ENCODE data around the gene DYRK3.
A peak's percentile ranks its signal among the peaks of the same experiment; 100 is the strongest.
"Not testable (repeated sequence)": the region's sequence is repeated elsewhere in the genome, so short reads cannot be mapped to it uniquely, and the experiment has no call there.

The DYRK3 gene

GRCh38 chr1:206635080-206635977, at the start of gene DYRK3:
Gene DYRK3 (plus strand): TSS chr1:206635536. CDS start chr1:206635704, 168 bp downstream.
- peak; percentile 71 to 81 (median 76) for DNase-seq

DNA sequence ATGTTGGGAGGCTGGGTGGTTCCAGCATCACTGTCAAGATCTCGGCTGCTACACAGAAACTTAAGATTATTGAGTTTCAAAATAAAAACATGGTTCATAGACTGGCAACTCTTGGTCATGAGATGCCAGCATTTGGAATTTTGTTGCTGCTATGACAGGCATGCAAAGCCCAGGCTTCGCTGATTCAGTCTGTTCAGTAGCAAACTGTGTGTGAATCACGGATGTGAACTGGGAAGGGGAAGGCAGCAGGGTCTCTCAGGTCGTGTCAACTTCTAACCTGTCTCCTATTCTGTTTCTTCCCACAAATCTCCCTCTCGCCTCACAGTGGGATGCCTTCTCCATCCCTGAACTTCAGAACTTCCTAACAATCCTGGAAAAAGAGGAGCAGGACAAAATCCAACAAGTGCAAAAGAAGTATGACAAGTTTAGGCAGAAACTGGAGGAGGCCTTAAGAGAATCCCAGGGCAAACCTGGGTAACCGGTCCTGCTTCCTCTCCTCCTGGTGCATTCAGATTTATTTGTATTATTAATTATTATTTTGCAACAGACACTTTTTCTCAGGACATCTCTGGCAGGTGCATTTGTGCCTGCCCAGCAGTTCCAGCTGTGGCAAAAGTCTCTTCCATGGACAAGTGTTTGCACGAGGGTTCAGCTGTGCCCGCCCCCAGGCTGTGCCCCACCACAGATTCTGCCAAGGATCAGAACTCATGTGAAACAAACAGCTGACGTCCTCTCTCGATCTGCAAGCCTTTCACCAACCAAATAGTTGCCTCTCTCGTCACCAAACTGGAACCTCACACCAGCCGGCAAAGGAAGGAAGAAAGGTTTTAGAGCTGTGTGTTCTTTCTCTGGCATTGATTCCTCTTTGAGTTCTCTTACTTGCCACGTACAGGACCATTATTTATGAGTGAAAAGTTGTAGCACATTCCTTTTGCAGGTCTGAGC, 48.6 kb upstream of the DYRK3 start:
- no peak for DNase-seq

DNA sequence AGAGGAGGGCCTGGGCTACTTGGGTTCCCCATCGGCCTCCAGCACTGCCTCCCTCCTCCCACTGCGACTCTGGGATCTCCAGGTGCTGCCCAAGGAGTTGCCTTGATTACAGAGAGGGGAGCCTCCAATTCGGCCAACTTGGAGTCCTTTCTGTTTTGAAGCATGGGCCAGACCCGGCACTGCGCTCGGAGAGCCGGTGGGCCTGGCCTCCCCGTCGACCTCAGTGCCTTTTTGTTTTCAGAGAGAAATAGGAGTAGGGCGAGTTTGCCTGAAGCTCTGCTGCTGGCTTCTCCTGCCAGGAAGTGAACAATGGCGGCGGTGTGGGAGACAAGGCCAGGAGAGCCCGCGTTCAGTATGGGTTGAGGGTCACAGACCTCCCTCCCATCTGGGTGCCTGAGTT, 47.4 kb upstream of the DYRK3 start:
- no peak for DNase-seq

GRCh38 chr1:206588492-206588891, 46.8 kb upstream of the DYRK3 start:
- no peak for DNase-seq

GRCh38 chr1:206589206-206589605, 46.1 kb upstream of the DYRK3 start:
- no peak for DNase-seq

GRCh38 chr1:206590025-206590758, 45.1 kb upstream of the DYRK3 start:
- peak; percentile 22 to 37 (median 32) for DNase-seq

- DNase-seq, result no peak
Observed at GRCh38 chr1:206591226-206591625, 44.1 kb upstream of the DYRK3 start.

DNA sequence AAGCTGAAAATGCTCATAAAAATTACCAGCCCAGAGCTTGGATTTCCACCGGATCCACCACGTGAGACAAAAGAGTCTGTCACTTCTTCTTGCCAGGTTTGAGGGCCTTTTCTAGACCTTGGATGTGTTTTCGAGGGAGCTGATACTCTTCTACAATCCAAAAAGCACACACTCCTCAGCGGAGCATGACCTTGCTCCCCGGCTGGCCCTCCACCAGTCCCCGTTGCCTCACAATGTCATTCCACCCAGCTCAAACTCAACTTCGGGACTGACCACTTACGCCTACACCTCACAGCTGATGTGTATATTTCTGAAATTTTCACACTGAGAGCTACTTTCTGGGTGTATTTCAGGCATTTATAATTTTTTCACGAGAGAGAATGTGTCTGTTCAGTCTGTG, 43.6 kb upstream of the DYRK3 start:
- no peak for DNase-seq

DNA sequence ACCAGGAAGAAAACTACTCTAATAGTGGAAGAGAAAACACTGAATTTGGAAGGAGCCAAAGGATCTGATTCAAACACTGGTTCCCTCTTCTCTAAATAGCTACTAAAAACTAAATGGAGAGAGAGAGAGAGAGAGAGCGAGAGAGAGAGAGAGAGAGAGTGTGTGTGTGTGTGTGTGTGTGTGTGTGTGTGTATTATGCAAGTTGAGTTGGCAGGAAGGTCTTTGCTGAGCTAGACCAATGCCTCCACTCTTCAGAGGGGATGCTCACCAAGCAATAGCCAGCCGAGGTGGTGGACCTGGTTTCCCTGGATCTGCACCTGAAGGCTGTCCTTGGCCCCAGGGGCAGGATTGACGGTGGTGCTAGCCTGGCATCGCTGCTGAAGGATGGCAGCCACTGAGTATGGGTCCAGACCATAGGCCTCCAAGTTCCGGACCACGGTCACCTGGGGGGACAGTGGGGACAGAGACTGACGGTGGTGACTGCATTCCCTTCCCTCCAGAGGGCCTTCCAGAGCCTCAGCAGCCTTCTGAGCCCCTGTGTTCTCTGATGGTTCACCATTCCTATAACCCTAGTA, 41.9 kb upstream of the DYRK3 start:
- DNase-seq, result no peak

DNA sequence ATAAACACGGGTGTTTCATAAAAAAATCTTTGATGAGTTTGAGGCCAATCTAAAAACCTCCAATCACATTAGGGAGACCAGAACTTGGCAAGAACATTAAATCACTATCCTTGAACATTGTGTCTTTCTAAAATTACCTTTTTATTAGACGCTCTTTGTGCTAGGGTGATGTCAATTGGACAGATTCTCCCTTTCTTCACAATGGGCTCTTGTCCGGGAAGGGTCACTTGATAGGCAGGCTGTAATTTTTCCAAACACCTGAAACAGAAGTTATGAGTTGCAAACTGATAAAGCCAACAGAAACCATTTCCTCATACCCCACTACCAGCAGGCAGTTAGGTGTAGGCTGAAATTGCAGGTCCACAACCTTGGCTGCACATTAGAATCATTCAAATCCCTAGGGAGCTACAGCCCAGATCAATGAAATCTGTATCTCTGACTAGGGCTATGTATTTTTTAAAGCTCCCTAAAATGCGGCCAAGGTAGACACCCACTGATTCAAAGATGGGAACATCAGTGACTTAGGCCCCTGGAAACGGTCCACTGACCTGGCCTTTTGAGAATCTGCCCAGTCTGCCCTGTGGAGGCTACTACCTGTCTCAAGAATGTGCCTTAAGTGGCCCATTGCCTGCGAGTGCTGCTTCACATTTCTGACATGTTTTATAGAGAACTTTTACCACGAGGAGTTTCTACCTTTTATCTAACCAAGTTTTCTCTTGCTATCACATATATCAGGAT, 39.6 kb upstream of the DYRK3 start:
- DNase-seq, result no peak

- DNase-seq, result no peak
Observed at GRCh38 chr1:206596319-206596666, 39.0 kb upstream of the DYRK3 start.

DNA sequence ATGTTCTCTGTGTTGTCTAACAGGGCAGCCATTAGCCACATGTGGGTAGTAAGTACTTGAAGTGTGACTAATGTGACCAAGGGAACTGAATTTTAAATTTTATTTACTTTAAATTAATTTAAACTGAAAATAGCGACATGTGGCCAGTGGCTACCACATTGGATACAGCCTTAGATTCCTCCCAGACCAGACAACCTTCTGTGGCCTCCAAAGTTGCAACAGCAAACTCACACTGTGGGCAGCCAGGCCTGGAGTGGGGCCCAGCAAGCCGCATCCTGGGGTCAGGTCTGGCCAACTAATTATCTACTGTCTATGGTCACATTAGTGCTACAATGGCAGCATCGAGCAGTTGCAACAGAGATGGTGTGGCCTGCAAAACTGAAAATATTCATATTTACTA, 34.8 kb upstream of the DYRK3 start:
- no peak for DNase-seq

- DNase-seq, result no peak
Observed at GRCh38 chr1:206604861-206605260, 30.5 kb upstream of the DYRK3 start.

DNA sequence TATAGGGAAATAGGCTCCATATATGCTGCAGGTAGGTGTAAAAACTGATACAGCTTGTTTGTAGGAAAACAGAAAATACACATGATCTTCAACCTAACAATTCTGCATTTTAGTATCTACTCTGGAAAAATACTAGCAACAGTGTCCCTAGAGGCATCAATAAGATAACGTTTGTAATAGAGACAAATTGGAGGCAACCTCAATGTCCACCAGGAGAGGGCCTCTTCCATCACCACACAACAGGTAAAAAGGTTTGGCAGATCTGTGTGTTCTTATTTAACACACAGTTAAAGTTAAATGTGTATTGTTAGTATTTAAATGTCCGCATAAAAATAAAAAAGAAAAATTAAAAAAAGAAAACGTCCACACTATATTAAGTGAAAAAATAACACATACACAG, 28.5 kb upstream of the DYRK3 start:
- no peak for DNase-seq

DNA sequence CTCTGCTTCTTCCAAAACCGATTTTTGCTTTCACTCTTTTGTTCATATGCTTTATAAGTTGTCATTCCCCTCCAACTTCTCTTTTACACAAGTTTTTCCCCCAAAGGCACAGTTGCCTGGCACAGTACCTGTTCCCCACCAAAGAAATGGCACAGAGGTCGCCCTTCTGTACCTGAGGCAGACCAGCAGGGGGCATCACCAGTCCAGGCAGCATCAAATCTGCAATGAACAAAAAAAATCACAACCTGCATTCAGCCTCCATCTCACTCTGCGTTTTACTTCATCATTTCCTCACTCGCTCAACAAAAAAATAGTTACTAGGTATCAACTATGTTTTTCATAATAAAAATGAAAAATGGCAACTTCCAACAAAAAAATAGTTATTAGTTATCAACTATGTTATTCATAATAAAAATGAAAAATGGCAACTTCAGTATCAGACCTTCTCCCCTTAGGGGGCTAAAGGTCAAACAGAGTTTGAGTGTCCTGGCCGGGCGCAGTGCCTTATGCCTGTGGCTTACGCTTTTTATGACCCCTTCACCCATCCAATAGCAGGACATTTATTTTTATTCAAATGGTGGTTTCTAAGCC, 27.1 kb upstream of the DYRK3 start:
- peak; percentile 13 to 42 (median 23) for DNase-seq

DNA sequence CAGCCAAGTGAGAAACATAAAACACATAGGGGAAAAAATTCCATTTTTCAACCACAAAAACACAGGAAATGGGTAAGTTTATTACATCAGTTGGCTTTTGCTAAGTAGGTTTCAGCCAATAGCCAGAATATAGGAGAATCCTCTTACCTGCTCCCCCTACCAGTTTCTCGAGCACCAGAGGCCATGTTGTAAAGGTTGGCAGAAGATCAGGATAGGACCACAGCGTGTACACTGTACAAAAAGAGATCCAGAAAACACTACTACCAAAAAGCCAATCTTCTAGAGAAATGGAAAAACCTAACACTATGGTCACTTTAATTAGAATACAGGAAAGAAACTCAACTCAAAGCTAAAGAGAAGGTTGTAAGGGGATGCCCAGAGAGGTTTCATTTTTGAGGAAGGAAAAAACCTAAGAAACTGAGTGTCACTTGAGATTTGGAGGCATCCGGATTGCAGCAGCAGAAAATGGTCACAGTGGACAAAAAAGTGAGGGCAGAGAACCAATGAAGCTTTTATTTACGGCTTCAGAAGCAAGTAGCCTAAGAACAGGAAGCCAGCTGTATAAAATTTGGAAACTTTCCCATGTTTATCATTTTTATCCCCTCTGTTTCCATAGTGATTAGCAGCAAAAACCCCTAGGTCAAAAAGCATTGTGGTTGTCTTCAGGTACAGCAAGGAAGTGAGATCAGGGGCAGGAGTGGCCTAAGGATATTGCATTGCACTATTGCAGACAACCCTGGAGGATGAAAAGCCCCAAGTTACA, 25.9 kb upstream of the DYRK3 start:
- DNase-seq, result no peak

DNA sequence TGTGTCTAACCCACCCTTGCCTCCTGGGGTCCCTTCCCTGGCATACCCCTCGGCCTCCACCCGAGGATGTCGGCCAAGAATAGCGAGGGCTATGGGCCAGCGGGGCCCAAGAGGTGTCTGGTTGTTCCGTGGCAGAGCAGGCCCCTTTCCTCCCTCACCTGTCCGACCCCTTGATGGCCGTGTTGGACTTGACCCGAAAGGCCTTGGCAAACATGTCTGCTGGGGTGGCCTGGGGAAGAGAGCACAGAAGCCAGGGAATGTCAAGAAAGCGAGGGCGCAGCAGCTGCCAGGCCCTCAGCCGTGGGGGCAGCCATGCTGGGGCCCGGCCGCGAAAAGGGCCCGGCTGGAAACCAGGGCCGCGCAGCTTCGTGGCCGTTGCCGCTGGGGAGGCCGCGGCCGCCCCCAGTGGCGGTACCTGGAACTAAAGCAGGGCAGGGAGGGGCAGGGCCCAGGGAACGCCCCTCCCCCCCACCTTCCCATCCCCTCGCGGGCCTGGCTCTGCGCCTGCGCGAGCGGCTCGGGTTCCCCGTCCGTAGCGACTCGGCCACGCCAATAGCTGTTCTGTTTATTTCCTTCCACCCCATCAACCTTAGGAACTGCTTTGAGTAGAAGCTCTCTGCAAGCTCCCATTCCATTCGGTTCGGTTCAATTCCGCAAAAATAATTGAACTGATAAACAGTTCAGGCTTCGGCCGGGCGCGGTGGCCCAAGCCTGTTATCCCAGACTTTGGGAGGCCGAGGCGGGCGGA, 23.0 kb upstream of the DYRK3 start, which contains the start of gene EIF2D:
EIF2D (minus strand) TSS at position 337 of the 748 bp plus-strand sequence; CDS start at position 214, 123 bp downstream.
- peak; percentile 89 to 94 (median 92) for DNase-seq

- not testable (repeated sequence) for DNase-seq
Observed at GRCh38 chr1:206626396-206626795, 8.9 kb upstream of the DYRK3 start.

DNA sequence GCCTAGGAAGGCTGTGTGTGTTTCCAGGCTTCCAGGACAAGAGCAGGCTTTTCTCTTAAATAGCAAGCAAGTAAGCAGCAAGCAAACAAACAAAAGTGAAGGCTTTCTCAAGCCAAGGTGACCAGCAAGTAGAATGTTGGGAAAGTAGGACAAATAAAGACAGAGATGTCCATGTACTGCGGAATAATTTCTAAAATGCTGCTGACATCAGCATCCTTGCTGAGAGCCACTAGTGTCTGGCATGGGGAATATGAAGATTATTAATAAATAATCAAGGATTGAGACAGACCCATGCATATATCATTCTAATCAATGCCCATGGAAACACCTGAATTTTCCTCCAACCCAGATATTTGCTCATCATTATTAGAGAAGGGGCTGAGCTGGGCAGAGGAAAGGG, 6.4 kb upstream of the DYRK3 start:
- DNase-seq, result no peak

DNA sequence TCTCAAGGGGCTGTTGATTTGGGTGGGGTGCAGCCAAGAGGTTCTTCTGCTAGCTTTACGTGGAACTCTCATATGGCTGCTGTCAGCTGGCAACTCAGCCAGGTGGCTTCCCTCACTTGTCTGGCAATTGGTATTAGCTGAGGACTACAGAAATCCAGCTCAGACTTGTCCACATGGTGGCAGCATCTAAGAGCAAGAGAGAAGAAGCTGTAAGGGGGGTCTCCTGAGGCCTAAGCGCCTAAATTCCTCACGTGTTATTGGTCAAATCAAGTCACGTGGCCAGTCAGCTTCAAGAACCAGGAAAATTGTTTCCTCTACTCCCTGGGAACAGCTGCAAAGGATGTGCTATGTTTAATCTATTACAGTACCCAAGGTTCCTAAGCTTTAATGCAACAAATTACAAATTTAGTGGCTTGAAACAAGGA, 4.2 kb upstream of the DYRK3 start:
- no peak for DNase-seq

Measured in activated CD4-positive, CD25-positive, alpha-beta regulatory T cell (primary cell).